Measurements from ENCODE around the gene FHIT.

The FHIT gene

DNA sequence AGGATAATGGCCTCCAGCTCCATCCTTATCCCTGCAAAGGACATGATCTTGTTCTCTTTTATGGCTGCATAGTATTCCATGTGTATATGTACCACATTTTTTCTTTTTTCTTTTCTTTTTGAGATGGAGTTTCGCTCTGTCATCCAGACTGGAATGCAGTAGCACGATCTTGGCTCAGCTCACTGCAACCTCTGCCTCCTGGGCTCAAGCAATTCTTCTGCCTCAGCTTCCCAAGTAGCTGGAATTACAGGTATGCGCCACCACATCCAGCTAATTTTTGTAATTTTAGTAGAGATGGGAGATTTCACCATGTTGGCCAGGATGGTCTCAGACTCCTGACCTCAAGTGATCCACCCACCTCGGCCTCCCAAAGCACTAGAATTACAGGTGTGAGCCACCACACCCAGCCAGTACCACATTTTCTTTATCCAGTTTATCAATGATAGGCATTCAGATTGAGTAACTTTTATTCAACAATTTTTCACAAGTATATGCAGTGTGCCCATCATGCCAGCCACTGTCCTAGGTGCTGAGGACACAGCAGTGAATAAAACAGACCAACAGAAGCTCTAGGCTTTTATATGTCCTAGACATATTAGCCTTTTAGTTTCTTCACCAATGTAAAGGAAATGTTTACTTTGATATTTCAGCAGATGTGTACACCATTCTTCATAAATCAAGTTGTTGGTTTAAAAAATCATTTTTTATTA, 815.2 kb downstream of the FHIT start:
- DNase-seq: no peak

GRCh38 chr3:60434950-60435349, 816.3 kb downstream of the FHIT start:
- no peak for DNase-seq

DNA sequence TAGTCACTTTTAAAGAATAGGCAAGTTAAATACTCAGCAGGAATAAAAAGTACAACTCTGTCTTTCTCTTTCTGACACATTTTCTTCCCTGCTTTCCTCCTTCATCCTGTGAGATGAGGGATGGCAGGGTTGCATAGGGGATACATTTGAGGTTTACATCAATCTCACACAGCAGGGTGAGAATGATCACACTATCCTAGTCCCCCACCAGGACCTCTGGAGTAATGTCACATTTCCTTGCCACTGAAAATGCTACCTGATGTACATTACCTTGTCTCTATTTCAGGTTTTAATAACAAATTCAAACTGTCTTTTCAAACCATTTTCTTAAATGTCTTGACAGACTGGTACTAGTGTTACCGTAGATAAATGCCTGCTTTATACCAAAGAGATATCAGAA, 816.9 kb downstream of the FHIT start:
- DNase-seq: no peak

DNA sequence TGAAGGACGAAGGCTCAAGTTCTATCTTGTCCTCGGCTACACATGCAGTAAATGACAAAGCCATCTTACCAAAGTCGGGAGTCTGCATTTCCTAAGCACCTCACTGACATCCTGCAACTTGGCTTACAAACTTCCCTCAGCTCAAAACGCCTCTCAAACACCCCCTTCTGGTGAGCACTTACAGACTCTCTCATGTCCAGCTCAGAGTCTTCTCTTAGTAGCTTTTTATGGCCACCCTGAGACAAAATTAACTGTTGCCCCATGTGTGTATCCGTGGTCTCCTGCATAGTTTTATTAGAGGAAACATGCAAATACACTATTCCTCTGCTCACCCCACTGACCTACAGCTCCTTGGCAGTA, 819.7 kb downstream of the FHIT start:
- no peak for DNase-seq

DNA sequence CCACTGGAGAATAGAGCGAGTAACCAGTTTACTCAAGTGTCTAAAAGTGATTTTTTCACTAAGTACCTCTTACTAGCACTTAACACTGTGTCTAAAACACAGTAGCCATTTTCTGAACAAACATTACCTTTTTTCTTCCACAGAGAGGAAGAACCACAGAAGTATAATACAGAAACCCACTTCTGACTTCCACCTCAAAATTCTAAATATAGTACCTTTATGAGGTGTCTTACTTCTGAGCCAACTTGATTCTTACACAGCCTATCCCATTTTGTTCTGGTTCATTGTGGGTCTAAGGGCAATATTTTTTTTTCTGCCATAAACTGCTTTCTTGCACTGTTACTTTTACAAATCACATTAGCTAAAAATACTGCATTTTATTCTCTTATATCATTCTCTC, 821.0 kb downstream of the FHIT start:
- no peak for DNase-seq

DNA sequence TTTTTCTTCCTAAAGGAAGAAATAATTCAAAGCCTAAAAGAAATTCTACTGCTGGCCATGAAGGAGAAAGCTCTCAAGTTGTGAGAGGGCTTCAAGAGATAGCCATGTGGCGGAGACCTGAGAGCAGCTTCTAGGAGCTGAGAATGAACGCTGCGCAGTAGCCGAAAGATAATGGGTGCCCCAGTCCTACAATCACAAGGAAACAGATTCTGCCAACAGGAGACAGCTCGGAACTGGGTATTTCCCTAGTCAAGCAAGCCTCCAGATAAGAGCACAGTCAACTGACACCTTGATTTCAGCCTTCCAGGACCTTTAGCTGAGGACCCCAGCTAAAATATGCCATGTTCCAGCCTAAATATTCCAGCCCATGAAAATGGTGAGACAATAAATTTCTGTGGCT, 824.1 kb downstream of the FHIT start:
- DNase-seq: no peak

- DNase-seq: no peak
Measured at GRCh38 chr3:60424942-60425341, 826.3 kb downstream of the FHIT start.

GRCh38 chr3:60424034-60424433, 827.2 kb downstream of the FHIT start:
- no peak for DNase-seq

GRCh38 chr3:60423556-60423955, 827.7 kb downstream of the FHIT start:
- DNase-seq: no peak

DNA sequence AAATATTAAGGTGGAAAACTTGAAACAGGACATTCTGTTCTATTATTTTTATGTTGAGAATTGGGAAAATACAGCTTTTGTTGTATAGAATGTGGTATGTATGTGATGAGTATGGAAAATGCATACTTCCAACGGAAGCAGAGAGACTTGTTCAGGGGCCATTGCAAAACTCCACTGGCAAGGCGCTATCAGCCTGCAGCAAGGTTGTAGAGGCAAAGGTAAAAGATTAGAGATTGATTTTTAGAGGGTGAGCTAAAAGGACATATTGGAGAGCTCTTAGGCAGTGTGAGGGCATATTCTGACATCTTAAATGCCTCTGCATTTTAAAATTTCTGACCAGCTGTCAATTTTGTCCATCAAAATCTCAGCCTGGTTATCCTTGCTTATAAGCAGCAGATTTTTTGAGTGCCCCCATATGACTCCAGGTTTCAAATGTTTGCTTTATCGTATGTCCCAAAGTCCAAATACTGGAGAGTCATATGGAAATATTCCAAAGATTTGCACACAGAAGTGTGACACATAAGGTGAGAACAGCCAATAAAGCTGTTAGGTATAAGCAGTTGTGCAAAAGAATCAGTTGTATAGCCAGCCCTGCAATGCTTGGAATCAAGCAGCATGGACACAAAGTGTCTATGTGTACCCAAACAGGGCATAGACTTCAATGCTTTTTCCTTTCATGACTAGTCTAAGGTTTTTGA, 829.4 kb downstream of the FHIT start:
- DNase-seq: no peak

DNA sequence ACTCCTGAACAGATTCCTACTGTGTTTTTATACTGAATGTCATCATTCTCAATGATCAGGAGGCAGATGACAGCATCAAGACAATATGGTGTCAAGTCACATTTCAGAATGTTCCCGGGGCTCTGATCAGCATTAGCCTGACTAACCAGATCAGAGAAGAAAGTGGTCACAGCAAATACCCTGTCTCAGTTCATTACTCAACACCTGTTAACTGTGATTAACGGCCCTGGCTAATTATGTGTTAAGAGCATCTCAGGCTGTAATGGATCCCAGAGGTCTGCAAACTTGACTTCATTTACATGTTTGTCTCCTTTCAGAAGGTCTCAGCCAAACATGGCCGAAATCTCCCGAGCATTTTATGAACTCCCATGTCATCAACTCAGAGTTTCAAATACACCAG, 833.7 kb downstream of the FHIT start:
- no peak for DNase-seq

- DNase-seq: no peak
Measured at GRCh38 chr3:60414011-60414410, 837.2 kb downstream of the FHIT start.

GRCh38 chr3:60413551-60413950, 837.7 kb downstream of the FHIT start:
- no peak for DNase-seq

- no peak for DNase-seq
Measured at GRCh38 chr3:60403866-60404265, 847.4 kb downstream of the FHIT start.

GRCh38 chr3:60402931-60403330, 848.3 kb downstream of the FHIT start:
- DNase-seq: no peak

DNA sequence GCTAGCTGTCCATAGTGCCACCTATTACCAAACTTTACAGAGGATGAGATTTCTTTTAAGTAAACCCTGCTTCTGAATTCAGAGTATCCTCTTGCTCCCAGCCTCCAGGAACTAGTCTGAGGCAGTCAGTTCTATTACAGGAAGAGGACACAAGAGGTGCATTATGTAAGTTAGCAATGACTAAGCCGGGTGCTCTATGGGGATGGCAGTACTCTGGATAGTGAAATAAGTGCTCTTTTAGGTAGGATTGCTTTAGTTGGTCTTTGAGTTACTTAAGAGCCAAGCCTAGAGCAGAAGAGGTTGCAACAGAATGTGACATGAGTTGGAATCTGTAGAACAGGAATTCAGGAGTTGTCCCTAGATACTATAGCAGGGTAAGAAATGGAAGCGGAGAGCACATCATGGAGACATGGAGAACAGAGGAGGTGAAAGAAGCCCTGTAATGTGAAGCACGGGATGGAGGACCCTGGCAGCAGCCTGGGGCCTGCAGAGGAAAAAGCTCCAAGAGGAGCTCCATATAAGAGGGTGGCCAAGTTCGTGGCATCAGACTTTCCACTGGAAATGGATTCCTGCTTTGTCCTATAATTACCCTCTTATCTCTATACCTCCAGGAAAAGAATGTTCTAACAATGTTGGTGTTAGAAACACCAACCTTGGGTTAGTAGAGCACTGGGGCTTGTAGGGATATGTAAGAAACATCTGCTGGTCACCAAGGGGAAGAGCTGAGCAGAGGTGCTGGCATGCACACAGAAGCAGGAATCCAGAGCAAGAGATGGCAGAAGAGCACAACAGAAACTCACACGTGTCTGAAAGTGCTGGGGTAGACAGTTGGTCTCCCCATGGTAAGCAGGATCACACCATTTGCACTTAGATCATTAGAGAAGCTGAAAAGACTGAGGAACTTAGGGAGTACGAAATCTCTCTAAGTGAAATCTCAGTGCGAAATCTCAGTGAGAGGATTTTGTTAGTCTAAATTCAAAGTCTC, 851.1 kb downstream of the FHIT start:
- DNase-seq: no peak

DNA sequence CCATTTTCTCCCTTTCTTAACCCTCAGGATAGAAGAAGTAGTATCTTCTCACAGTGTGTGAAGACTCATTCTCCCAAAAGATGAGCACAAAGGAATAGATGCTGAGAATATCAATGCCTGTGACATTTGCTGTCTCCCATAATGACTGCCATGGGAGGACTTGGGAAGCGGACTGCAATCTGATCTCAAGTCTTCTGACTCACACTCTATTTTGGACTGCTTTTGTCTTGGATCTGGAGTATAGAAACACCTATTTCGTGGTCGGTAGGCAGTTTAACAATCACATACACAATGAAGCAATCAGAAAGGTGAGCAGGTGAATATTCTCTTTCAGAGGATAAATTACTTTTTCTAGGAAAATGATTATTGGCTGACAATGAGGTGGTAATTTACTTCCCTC, 852.0 kb downstream of the FHIT start:
- no peak for DNase-seq

DNA sequence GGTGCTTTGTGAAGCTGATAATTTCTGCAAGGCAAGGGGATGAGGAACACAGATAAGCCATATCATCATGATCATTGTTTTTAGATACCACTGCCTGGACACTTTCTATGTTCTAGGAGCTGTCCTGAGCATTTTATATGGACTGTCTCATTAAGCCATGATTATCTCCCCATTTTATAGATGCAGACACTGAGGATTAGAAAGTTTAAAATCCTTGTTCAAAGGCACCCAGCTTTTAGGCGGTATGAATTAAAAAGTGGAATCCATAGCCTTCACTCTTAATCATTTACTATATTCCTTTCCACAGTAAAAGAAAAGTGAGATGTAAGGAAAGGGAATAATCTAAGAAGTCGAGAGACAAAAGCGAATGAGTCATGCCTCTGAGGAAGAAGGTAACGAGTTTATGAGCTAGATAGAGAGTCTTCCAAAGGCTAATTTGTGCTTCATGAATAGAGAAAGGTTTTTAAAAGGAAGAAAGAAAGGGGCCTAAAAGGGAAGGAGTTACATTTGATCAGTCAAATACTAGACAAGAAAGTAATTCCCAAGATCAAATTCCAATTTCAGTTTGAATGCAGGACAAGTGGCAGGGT, 856.0 kb downstream of the FHIT start:
- no peak for DNase-seq

GRCh38 chr3:60393946-60394345, 857.3 kb downstream of the FHIT start:
- no peak for DNase-seq

DNA sequence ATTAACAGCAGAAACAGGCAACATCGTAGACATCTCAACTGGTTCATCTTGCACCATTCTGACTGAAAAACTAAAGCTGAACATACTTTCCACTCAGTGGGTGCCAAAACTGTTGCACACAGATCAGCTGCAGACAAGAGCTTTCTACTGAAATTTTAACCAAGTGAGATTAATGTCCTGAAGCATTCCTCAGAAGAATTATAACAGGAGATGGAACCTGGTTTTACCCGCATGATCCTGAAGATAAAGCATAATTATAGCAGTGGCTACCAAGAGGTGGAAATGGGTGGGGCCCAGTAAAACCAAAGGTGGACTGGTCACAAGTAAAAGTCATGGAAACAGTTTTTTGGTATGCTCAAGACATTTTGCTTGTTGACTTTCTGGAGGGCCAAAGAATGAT, 858.8 kb downstream of the FHIT start:
- no peak for DNase-seq

DNA sequence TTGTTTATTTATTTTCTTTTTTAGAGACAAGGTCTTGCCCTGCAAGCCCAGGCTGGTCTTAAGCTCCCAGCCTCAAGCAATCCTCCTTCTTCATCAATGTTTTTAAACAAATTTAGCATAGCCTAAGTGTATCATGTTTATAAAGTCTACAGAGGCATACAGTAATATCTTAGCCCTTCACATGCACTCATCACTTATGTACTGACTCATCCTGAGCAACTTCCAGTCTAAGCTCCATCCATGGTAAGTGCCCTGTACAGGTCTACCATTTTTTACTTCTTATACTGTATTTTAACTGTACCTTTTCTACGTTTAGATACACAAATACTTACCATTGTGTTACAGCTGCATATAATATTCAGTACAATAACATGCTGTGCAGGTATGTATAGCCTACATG, 860.0 kb downstream of the FHIT start:
- no peak for DNase-seq

DNA sequence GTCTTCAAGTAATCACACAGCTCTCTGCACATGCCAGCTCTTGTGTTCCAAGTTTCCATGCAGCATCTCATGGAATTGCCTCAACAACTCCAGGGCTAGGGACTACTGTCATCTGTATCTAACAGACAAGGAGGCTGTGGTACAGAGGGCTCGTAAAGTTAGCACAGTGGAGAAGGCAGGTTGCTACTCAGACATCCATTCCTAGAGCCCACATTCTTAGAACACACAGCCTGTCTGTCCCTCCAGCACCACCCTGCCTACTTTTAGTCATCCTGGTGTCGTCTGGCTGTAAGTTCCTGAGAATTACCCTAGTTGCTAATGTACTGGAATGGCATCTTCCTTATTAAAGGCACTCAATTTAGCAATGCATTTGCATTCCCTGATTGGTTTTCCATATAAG, 862.5 kb downstream of the FHIT start:
- no peak for DNase-seq

DNA sequence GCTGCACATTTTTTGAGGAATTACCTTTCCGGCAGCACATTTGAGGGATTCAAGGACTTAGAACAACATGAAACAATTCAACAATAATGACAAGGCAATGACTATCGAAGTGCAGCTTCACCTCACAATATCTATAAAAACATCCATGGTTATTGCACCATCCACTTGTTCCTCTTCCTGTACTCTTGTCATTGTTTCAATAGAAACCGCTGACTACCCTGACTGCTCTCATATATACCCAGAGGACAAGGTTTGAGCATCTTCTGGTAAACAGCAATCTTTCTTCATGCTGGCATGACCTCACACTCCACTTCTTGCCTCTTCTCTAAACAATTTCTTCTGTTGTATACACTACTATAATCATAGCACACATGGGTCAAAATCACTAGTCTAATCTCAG, 864.9 kb downstream of the FHIT start:
- DNase-seq: no peak
